Stimulated activated CD8-positive, alpha-beta memory T cell treated with anti-CD3 and anti-CD28 coated beads, Interleukin-15, amount 100 ng/mL, for 1 hour (primary cell): ENCODE data around the gene CPO.

ENCODE experiments used
- DNase-seq: peaks from one replicate; pipeline ENCODE4 v3.0.0-alpha.2; 2020; ENCODE audit warnings: low read depth

CPO gene

GRCh38 chr2:206971805-206972204 lies 32.5 kb downstream of the CPO start:
- DNase-seq: no peak

GRCh38 chr2:206974551-206974950 lies 35.2 kb downstream of the CPO start:
- DNase-seq: no peak

- no peak for DNase-seq
Observed at GRCh38 chr2:206978746-206979145, 39.4 kb downstream of the CPO start.

- no peak for DNase-seq
Observed at GRCh38 chr2:206979365-206979764, 40.0 kb downstream of the CPO start.

- no peak for DNase-seq
Observed at GRCh38 chr2:206979922-206980321, 40.6 kb downstream of the CPO start.

GRCh38 chr2:206980413-206980812 lies 41.1 kb downstream of the CPO start:
- DNase-seq: no peak

GRCh38 chr2:206981086-206981674 lies 41.9 kb downstream of the CPO start:
- no peak for DNase-seq

- no peak for DNase-seq
Observed at GRCh38 chr2:206981739-206982340, 42.5 kb downstream of the CPO start.

GRCh38 chr2:206982360-206982955 lies 43.1 kb downstream of the CPO start:
- DNase-seq: no peak

- no peak for DNase-seq
Observed at GRCh38 chr2:206983161-206983859, 44.0 kb downstream of the CPO start.

- no peak for DNase-seq
Observed at GRCh38 chr2:206984206-206984605, 44.9 kb downstream of the CPO start.

- no peak for DNase-seq
Observed at GRCh38 chr2:206986943-206987342, 47.6 kb downstream of the CPO start.

- DNase-seq: no peak
Observed at GRCh38 chr2:206987810-206988209, 48.5 kb downstream of the CPO start.

- DNase-seq: no peak
Observed at GRCh38 chr2:206988884-206989283, 49.6 kb downstream of the CPO start.

GRCh38 chr2:206989311-206989710 lies 50.0 kb downstream of the CPO start:
- DNase-seq: no peak

- no peak for DNase-seq
Observed at GRCh38 chr2:206990360-206990759, 51.0 kb downstream of the CPO start.

GRCh38 chr2:206991070-206991469 lies 51.8 kb downstream of the CPO start:
- DNase-seq: no peak

GRCh38 chr2:206993396-206993911 lies 54.1 kb downstream of the CPO start:
- no peak for DNase-seq

GRCh38 chr2:206993964-206994363 lies 54.6 kb downstream of the CPO start:
- DNase-seq: no peak

GRCh38 chr2:206996556-206997065 lies 57.3 kb downstream of the CPO start:
- DNase-seq: no peak

GRCh38 chr2:207008105-207008990 lies 69.0 kb downstream of the CPO start:
- no peak for DNase-seq

- DNase-seq: no peak
Observed at GRCh38 chr2:207012461-207012860, 73.1 kb downstream of the CPO start.
